Prostate gland (tissue), 2 donors: ENCODE data around the gene PTBP1. TPM values are rescaled to one million over a fixed set of nuclear protein-coding genes. Genes with fewer than 3 reads are reported as not detected.

Experiments
- DNase-seq: peaks from one replicate; pipeline ENCODE4 v3.0.0-alpha.2; 2019; ENCODE audit warnings: low spot score
- H3K27ac ChIP-seq, 2 donors: fragments of 200-600 bp; sonication (generic); 2 replicates each; pipeline ENCODE4 v1.5.1; 2017 to 2019
- H3K27me3 ChIP-seq: fragments of 200-600 bp; sonication (generic); replicated peaks from 2 replicates; pipeline ENCODE4 v1.5.1; 2019; ENCODE audit not compliant: insufficient read depth
- H3K36me3 ChIP-seq, 2 donors: fragments of 200-600 bp; sonication (generic); 1 replicate in 1 of 2; 2 replicates in 1 of 2; pipeline versions ENCODE4 v1.5.1 to v1.8.1; 2017 to 2019
- H3K4me1 ChIP-seq: fragments of 200-600 bp; sonication (generic); replicated peaks from 2 replicates; pipeline ENCODE4 v1.5.1; 2019
- H3K4me3 ChIP-seq, 2 donors: fragments of 200-600 bp; sonication (generic); 2 replicates each; pipeline ENCODE4 v1.5.1; 2017 to 2019
- H3K9me3 ChIP-seq: fragments of 200-600 bp; sonication (generic); 2 replicates; pipeline ENCODE4 v1.5.1; 2017
- POLR2A ChIP-seq: fragments of 450-650 bp; IDR thresholded peaks from one replicate; pipeline ENCODE4 v1.6.1; 2016; ENCODE audit warnings: antibody characterized with exemption, mild to moderate bottlenecking
- POLR2AphosphoS5 ChIP-seq: sonication (generic); formaldehyde crosslinking; IDR thresholded peaks from one replicate; pipeline ENCODE4 v1.6.1; 2017; ENCODE audit warnings: antibody characterized with exemption
- WGBS: methylation state at CpG from one replicate; pipeline ENCODE4 v1.1.5; 2018; 5-methylcytosine and 5-hydroxymethylcytosine counted together
- intact Hi-C: fragments of 100-400 bp; cut with DNase I; formaldehyde crosslinking; loops from one replicate; pipeline ENCODE4 v1.14.2; 2022
- total RNA-seq, 2 donors: library from RNA; depleted of rRNA; stranded (reverse); fragments of >200 nt; gene quantifications; one replicate each; pipeline ENCODE4 v1.1.0, GENCODE V29; 2016
- TF ChIP-seq, protein P1 (sequence below), 4 experiments: fragments of 200-600 bp in 2 of 4; fragments of 450-650 bp in 2 of 4; sonication (generic) in 2 of 4; IDR thresholded peaks; 1 replicate in 3 of 4; 2 replicates in 1 of 4; pipeline ENCODE4 v1.5.1; 2016 to 2019; ENCODE audit warnings: antibody characterized with exemption in 4 of 4, mild to moderate bottlenecking in 2 of 4, moderate library complexity in 2 of 4

PTBP1 gene
- 100 to 1,000 TPM; 153 to 222 TPM for total RNA-seq

DNA sequence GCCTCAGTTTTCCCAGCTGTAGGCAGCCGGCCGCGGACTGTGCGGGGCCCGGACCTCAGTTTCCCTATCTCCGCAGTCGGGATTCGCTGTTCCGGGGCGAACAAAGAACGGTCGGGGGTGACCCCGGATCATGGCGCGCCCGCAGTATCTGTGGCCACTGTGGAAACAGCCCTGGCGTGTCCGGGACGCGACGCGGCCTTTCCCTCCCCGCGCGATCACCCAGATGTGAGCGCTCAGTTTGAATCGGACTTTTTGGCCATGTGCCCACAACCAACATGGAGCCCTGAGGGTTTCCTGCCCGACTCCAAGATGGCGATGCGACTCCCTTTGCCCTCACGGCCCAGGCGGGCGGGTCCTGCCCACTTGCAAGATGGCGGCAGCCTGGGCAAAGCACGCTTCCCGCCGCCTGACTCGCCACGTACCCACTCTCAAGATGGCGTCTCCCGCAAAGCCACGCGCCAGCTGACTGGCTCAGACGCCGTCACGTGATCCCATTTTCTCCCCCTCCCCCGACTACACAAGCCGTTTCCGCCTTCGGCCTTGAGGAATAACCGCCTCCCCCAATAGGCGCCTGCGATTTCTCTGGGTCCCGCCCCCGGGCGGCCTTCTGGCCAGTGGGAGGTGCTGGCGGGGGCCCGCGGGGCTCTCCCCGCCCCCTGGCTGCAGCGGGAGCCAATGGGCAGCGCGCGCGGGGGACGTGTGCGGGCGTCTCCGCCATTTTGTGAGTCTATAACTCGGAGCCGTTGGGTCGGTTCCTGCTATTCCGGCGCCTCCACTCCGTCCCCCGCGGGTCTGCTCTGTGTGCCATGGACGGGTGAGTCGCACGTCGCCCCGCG is at the start of gene PTBP1:
Gene PTBP1 (plus strand): TSS at position 761 of the 836 bp plus-strand sequence. CDS start 46 bp downstream, at position 807.
- DNase-seq: peak; percentile 100
- H3K4me1 ChIP-seq: peaks cover 29% of the 10 kb centered on the region

DNA sequence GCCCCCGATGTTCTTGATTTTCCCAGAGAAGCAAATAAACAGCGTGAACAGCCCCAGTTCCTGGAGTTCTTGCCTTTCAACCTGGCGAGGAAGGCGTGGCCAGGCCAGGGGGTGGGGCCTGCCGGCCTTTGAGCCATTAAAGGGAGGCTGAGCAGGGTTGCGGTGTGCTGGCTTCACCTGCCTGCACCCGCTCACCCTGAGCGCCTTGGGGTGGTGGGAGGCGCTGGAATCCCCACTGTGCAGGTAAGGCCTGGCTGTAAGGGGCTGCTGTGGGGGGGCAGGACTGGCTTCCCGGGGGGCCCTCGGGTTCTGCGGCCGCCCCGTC is 49.0 kb upstream of the PTBP1 start:
- H3K27me3 ChIP-seq: no peaks in the 10 kb centered on the region
- TF ChIP-seq POLR2A (no peak), POLR2AphosphoS5 (no peak)
- TF ChIP-seq, protein P1, sequence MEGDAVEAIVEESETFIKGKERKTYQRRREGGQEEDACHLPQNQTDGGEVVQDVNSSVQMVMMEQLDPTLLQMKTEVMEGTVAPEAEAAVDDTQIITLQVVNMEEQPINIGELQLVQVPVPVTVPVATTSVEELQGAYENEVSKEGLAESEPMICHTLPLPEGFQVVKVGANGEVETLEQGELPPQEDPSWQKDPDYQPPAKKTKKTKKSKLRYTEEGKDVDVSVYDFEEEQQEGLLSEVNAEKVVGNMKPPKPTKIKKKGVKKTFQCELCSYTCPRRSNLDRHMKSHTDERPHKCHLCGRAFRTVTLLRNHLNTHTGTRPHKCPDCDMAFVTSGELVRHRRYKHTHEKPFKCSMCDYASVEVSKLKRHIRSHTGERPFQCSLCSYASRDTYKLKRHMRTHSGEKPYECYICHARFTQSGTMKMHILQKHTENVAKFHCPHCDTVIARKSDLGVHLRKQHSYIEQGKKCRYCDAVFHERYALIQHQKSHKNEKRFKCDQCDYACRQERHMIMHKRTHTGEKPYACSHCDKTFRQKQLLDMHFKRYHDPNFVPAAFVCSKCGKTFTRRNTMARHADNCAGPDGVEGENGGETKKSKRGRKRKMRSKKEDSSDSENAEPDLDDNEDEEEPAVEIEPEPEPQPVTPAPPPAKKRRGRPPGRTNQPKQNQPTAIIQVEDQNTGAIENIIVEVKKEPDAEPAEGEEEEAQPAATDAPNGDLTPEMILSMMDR (IDR thresholded peaks at IDR 0.05): no peak
- H3K36me3 ChIP-seq: no peaks in the 10 kb centered on the region
- intact Hi-C loops: no loop called here
- 75% methylated on average over 12 of the region's 14 CpGs for WGBS
- H3K27ac ChIP-seq: peak overlapping the region in 1 of 2 donors; percentile 49
- H3K9me3 ChIP-seq: no peaks in the 10 kb centered on the region
- peaks cover 3% of the 10 kb centered on the region for H3K4me1 ChIP-seq
- DNase-seq: no peak
- H3K4me3 ChIP-seq: no peak overlapping the region

More for the DNA sequence above, at the start of gene PTBP1:
- intact Hi-C loops: no loop called here
- Histone ChIP-seq H3K27me3 (no peaks in the 10 kb centered on the region), H3K4me3 (peak within 1 kb of the TSS; percentile 97 to 99), H3K9me3 (no peaks in the 10 kb centered on the region), H3K27ac (peak within 1 kb of the TSS; percentile 95 to 100), H3K36me3 (no peaks in the 10 kb centered on the region)
- under 1% methylated on average over 81 of the region's 83 CpGs for WGBS
- peak; percentile 68 for TF ChIP-seq POLR2A
- TF ChIP-seq POLR2AphosphoS5: peak; percentile 98
- TF ChIP-seq, protein P1 (IDR thresholded peaks at IDR 0.05): peak in 3 of 4 experiments; percentile 29 to 78 (median 31)

DNA sequence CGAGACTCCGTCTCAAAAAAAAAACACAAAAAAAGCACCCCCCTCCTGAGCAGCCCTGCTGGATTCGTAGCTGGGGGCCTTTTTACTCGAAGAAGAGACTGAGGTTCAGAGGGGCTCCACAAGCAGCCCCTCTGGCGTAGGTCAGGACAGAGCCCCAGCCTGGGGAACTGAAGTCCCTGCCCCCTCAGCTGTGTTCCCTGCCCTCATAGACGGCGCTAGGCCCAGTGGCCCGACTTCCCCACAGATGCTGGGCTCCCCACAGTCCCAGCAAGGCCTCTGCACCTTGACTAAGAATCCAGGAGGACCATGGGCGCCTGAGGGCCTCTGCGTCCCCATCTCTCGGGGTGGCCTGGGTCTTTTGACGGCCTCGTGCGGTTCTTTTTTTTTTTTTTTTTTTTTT is 47.4 kb upstream of the PTBP1 start:
- Histone ChIP-seq H3K4me1 (peaks cover 3% of the 10 kb centered on the region), H3K36me3 (no peaks in the 10 kb centered on the region), H3K4me3 (no peak overlapping the region), H3K27ac (no peak overlapping the region), H3K9me3 (no peaks in the 10 kb centered on the region), H3K27me3 (no peaks in the 10 kb centered on the region)
- 79% methylated on average over 14 of the region's 14 CpGs for WGBS
- no peak for DNase-seq
- intact Hi-C loops: no loop called here
- TF ChIP-seq, protein P1 (IDR thresholded peaks at IDR 0.05): no peak
- no peak for TF ChIP-seq POLR2AphosphoS5
- TF ChIP-seq POLR2A: no peak

DNA sequence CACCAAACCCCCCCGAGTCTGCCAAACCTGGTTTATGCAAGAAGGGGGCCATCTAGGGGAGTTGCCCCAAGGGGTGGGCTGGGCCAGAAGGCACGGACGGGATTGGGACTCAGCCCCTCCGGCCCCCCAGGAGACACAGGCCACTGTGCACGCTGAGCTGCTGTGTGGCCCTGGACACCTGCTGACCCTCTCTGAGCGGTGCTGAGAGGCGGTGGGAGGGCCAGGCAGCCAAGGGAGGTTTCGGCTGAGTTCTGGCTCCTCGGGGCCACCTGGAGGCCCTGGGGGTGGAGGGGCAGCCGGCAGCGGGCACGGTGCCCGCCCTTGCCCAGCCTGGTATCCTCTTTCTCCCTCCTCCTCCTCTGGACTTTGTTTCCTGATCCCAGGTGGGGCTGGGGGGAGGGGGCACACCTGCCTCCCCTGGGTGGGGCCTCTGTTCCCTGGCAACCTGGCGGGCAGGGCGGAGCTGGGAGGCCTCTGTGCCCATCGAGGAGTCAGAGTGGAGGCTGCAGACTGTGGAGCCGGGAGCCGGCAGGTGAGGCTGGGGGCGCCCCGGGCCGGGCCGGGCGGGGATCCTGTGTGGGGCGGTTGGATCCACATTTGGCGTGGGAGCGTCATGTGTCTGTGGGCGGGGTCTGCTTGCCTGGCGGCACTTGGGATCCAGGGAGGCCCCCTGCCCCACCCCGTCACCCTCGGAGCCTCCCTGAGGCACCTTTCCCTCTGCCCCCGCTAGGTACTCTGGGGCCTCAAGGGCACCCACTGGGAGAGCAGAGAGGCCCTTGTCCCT is 46.4 kb upstream of the PTBP1 start, which contains the start of gene MISP:
Gene MISP (plus strand): TSS at position 473 of the 784 bp plus-strand sequence. CDS start 5,835 bp downstream, outside the sequence.
- 35% methylated on average over 24 of the region's 31 CpGs for WGBS
- Histone ChIP-seq H3K4me1 (peaks cover 3% of the 10 kb centered on the region), H3K4me3 (peak within 1 kb of the TSS; percentile 6 to 24), H3K36me3 (no peaks in the 10 kb centered on the region), H3K9me3 (no peaks in the 10 kb centered on the region), H3K27ac (peak within 1 kb of the TSS; percentile 44 to 63), H3K27me3 (no peaks in the 10 kb centered on the region)
- intact Hi-C loops: no loop called here
- DNase-seq: peak; percentile 65
- TF ChIP-seq, protein P1 (IDR thresholded peaks at IDR 0.05): no peak
- peak; percentile 64 for TF ChIP-seq POLR2A
- TF ChIP-seq POLR2AphosphoS5: peak; percentile 37
